ENCODE data around the gene RRM1.

The RRM1 gene

GRCh38 chr11:4118107-4118506 is 23.5 kb downstream of the RRM1 start:
- no peak overlapping the region for H4K91ac ChIP-seq (ENCODE audit: low read length)
- H3K79me1 ChIP-seq (replicated peaks; ENCODE audit: low read length, poor library complexity, severe bottlenecking) = peaks cover 6% of the 10 kb centered on the region
- no peak overlapping the region for H2AFZ ChIP-seq (ENCODE audit: low read depth, low read length)
- H3K36me3 ChIP-seq (ENCODE audit: control insufficient read depth in 1 of 2, insufficient read depth in 2 of 2, low read depth in 1 of 2, low read length in 2 of 2) = peaks cover 12 to 49% of the 10 kb centered on the region in 2 experiments
- H3K4me1 ChIP-seq (ENCODE audit: control insufficient read depth, insufficient read depth, low read depth, low read length) = peaks cover 3% of the 10 kb centered on the region
- no peak overlapping the region for H2BK5ac ChIP-seq (ENCODE audit: low read depth, low read length, poor library complexity, severe bottlenecking)
- H3K27ac ChIP-seq (ENCODE audit: low read length, poor library complexity, severe bottlenecking) = peak overlapping the region; percentile 58
- H3K4me2 ChIP-seq (ENCODE audit: low read length, poor library complexity, severe bottlenecking) = peak overlapping the region; percentile 7
- no peak overlapping the region for H2BK120ac ChIP-seq (ENCODE audit: low read depth, low read length)
- no peak overlapping the region for H3K18ac ChIP-seq (ENCODE audit: low read depth in 1 of 2, low read length in 2 of 2)
- no peaks in the 10 kb centered on the region for H3K9me3 ChIP-seq (ENCODE audit: control insufficient read depth, low read length)
- no peak overlapping the region for H3K14ac ChIP-seq (ENCODE audit: low read length in 2 of 2)
- 77% methylated on average over 2 of the region's 3 CpGs for WGBS
- H2AK5ac ChIP-seq (ENCODE audit: low read length, severe bottlenecking) = no peak overlapping the region
- H2BK15ac ChIP-seq (ENCODE audit: low read depth, poor library complexity, severe bottlenecking) = no peak overlapping the region
- peak; percentile 21 for DNase-seq
- H3K23ac ChIP-seq (ENCODE audit: low read length in 2 of 2) = no peak overlapping the region
- peak overlapping the region; percentile 72 for H3K9ac ChIP-seq (ENCODE audit: low read length)
- no peak overlapping the region for H2BK12ac ChIP-seq (ENCODE audit: low read length in 2 of 2)
- H4K8ac ChIP-seq (ENCODE audit: low read length) = no peak overlapping the region
- H3K4me3 ChIP-seq (ENCODE audit: insufficient read depth in 1 of 2, low read depth in 1 of 2, low read length in 2 of 2) = no peak overlapping the region
- H3K27me3 ChIP-seq (ENCODE audit: control insufficient read depth in 1 of 2, insufficient read depth in 1 of 2, low read length in 2 of 2) = no peaks in the 10 kb centered on the region
- H3K4ac ChIP-seq (ENCODE audit: low read depth in 1 of 2, low read length in 2 of 2) = no peak overlapping the region

GRCh38 chr11:4123218-4123617 is 28.6 kb downstream of the RRM1 start:
- Histone ChIP-seq H3K23ac (ENCODE audit: low read length in 2 of 2) (no peak overlapping the region), H2BK15ac (ENCODE audit: low read depth, poor library complexity, severe bottlenecking) (no peak overlapping the region), H3K4me1 (ENCODE audit: control insufficient read depth, insufficient read depth, low read depth, low read length) (no peaks in the 10 kb centered on the region), H3K27me3 (ENCODE audit: control insufficient read depth in 1 of 2, insufficient read depth in 1 of 2, low read length in 2 of 2) (no peaks in the 10 kb centered on the region), H3K4me3 (ENCODE audit: insufficient read depth in 1 of 2, low read depth in 1 of 2, low read length in 2 of 2) (no peak overlapping the region), H3K4me2 (ENCODE audit: low read length, poor library complexity, severe bottlenecking) (no peak overlapping the region), H2BK120ac (ENCODE audit: low read depth, low read length) (no peak overlapping the region), H3K14ac (ENCODE audit: low read length in 2 of 2) (no peak overlapping the region), H4K91ac (ENCODE audit: low read length) (no peak overlapping the region), H3K79me1 (replicated peaks; ENCODE audit: low read length, poor library complexity, severe bottlenecking) (peaks cover 7% of the 10 kb centered on the region), H3K36me3 (ENCODE audit: control insufficient read depth in 1 of 2, insufficient read depth in 2 of 2, low read depth in 1 of 2, low read length in 2 of 2) (peaks cover 7 to 89% of the 10 kb centered on the region in 2 experiments), H3K9me3 (ENCODE audit: control insufficient read depth, low read length) (no peaks in the 10 kb centered on the region), H3K4ac (ENCODE audit: low read depth in 1 of 2, low read length in 2 of 2) (no peak overlapping the region), H2BK12ac (ENCODE audit: low read length in 2 of 2) (no peak overlapping the region), H4K8ac (ENCODE audit: low read length) (no peak overlapping the region), H2BK5ac (ENCODE audit: low read depth, low read length, poor library complexity, severe bottlenecking) (no peak overlapping the region), H3K27ac (ENCODE audit: low read length, poor library complexity, severe bottlenecking) (no peak overlapping the region), H2AFZ (ENCODE audit: low read depth, low read length) (no peak overlapping the region), H3K18ac (ENCODE audit: low read depth in 1 of 2, low read length in 2 of 2) (no peak overlapping the region), H3K9ac (ENCODE audit: low read length) (no peak overlapping the region), H2AK5ac (ENCODE audit: low read length, severe bottlenecking) (no peak overlapping the region)
- no peak for DNase-seq
- WGBS = 97% methylated on average over 3 of the region's 4 CpGs

GRCh38 chr11:4125141-4125540 is 30.5 kb downstream of the RRM1 start:
- no peak overlapping the region for H3K14ac ChIP-seq (ENCODE audit: low read length in 2 of 2)
- peaks cover 7 to 86% of the 10 kb centered on the region in 2 experiments for H3K36me3 ChIP-seq (ENCODE audit: control insufficient read depth in 1 of 2, insufficient read depth in 2 of 2, low read depth in 1 of 2, low read length in 2 of 2)
- H3K4ac ChIP-seq (ENCODE audit: low read depth in 1 of 2, low read length in 2 of 2) = no peak overlapping the region
- H3K27me3 ChIP-seq (ENCODE audit: control insufficient read depth in 1 of 2, insufficient read depth in 1 of 2, low read length in 2 of 2) = no peaks in the 10 kb centered on the region
- no peak overlapping the region for H2AFZ ChIP-seq (ENCODE audit: low read depth, low read length)
- H4K8ac ChIP-seq (ENCODE audit: low read length) = no peak overlapping the region
- no peak overlapping the region for H3K4me2 ChIP-seq (ENCODE audit: low read length, poor library complexity, severe bottlenecking)
- no peak overlapping the region for H2AK5ac ChIP-seq (ENCODE audit: low read length, severe bottlenecking)
- peak; percentile 34 for DNase-seq
- H3K4me3 ChIP-seq (ENCODE audit: insufficient read depth in 1 of 2, low read depth in 1 of 2, low read length in 2 of 2) = no peak overlapping the region
- H2BK120ac ChIP-seq (ENCODE audit: low read depth, low read length) = no peak overlapping the region
- no peak overlapping the region for H2BK5ac ChIP-seq (ENCODE audit: low read depth, low read length, poor library complexity, severe bottlenecking)
- no peaks in the 10 kb centered on the region for H3K4me1 ChIP-seq (ENCODE audit: control insufficient read depth, insufficient read depth, low read depth, low read length)
- H3K27ac ChIP-seq (ENCODE audit: low read length, poor library complexity, severe bottlenecking) = no peak overlapping the region
- H3K23ac ChIP-seq (ENCODE audit: low read length in 2 of 2) = no peak overlapping the region
- no peak overlapping the region for H3K9ac ChIP-seq (ENCODE audit: low read length)
- H3K18ac ChIP-seq (ENCODE audit: low read depth in 1 of 2, low read length in 2 of 2) = no peak overlapping the region
- H2BK15ac ChIP-seq (ENCODE audit: low read depth, poor library complexity, severe bottlenecking) = no peak overlapping the region
- no peak overlapping the region for H2BK12ac ChIP-seq (ENCODE audit: low read length in 2 of 2)
- no peaks in the 10 kb centered on the region for H3K9me3 ChIP-seq (ENCODE audit: control insufficient read depth, low read length)
- WGBS = 91% methylated on average over 6 of the region's 6 CpGs
- H4K91ac ChIP-seq (ENCODE audit: low read length) = no peak overlapping the region
- H3K79me1 ChIP-seq (replicated peaks; ENCODE audit: low read length, poor library complexity, severe bottlenecking) = peaks cover 7% of the 10 kb centered on the region

GRCh38 chr11:4127357-4127756 is 32.8 kb downstream of the RRM1 start:
- no peak overlapping the region for H2AK5ac ChIP-seq (ENCODE audit: low read length, severe bottlenecking)

More at GRCh38 chr11:4127357-4127756, 32.8 kb downstream of the RRM1 start:
- Histone ChIP-seq H2BK120ac (ENCODE audit: low read depth, low read length) (no peak overlapping the region), H3K23ac (ENCODE audit: low read length in 2 of 2) (no peak overlapping the region), H3K4me1 (ENCODE audit: control insufficient read depth, insufficient read depth, low read depth, low read length) (no peaks in the 10 kb centered on the region), H2BK15ac (ENCODE audit: low read depth, poor library complexity, severe bottlenecking) (no peak overlapping the region), H2AFZ (ENCODE audit: low read depth, low read length) (no peak overlapping the region), H3K9me3 (ENCODE audit: control insufficient read depth, low read length) (no peaks in the 10 kb centered on the region), H3K18ac (ENCODE audit: low read depth in 1 of 2, low read length in 2 of 2) (no peak overlapping the region), H3K4me3 (ENCODE audit: insufficient read depth in 1 of 2, low read depth in 1 of 2, low read length in 2 of 2) (no peak overlapping the region), H2BK5ac (ENCODE audit: low read depth, low read length, poor library complexity, severe bottlenecking) (no peak overlapping the region), H3K4me2 (ENCODE audit: low read length, poor library complexity, severe bottlenecking) (no peak overlapping the region), H3K4ac (ENCODE audit: low read depth in 1 of 2, low read length in 2 of 2) (no peak overlapping the region), H3K79me1 (replicated peaks; ENCODE audit: low read length, poor library complexity, severe bottlenecking) (peaks cover 4% of the 10 kb centered on the region), H4K91ac (ENCODE audit: low read length) (no peak overlapping the region), H2BK12ac (ENCODE audit: low read length in 2 of 2) (no peak overlapping the region), H4K8ac (ENCODE audit: low read length) (no peak overlapping the region), H3K9ac (ENCODE audit: low read length) (no peak overlapping the region), H3K27ac (ENCODE audit: low read length, poor library complexity, severe bottlenecking) (no peak overlapping the region), H3K14ac (ENCODE audit: low read length in 2 of 2) (no peak overlapping the region), H3K36me3 (ENCODE audit: control insufficient read depth in 1 of 2, insufficient read depth in 2 of 2, low read depth in 1 of 2, low read length in 2 of 2) (peaks cover 0 to 78% of the 10 kb centered on the region in 2 experiments), H3K27me3 (ENCODE audit: control insufficient read depth in 1 of 2, insufficient read depth in 1 of 2, low read length in 2 of 2) (no peaks in the 10 kb centered on the region)
- 100% methylated on average over 1 of the region's 1 CpG for WGBS
- DNase-seq = no peak
